HFFc6 (cell line): Measurements from ENCODE around the gene MAPK8IP1. TPM values are rescaled to one million over a fixed set of nuclear protein-coding genes. Genes with fewer than 3 reads are reported as not detected.
A peak's percentile ranks its signal among the peaks of the same experiment; 100 is the strongest.

Experiments used
- DNase-seq: peaks from one replicate; pipeline ENCODE4 v3.0.0-alpha.2; 2018
- H3K27ac Mint-ChIP-seq: 2 replicates; pipeline ENCODE4 v1.8.0; 2020; ENCODE audit warnings: mild to moderate bottlenecking, mixed read lengths
- H3K27me3 Mint-ChIP-seq: 2 replicates; pipeline ENCODE4 v1.8.0; 2021; ENCODE audit warnings: mild to moderate bottlenecking, moderate library complexity, mixed read lengths; ENCODE audit not compliant: insufficient read depth
- H3K36me3 Mint-ChIP-seq: 2 replicates; pipeline ENCODE4 v1.8.0; 2021; ENCODE audit warnings: low read depth, mixed read lengths
- H3K4me1 Mint-ChIP-seq: 2 replicates; pipeline ENCODE4 v1.8.0; 2020; ENCODE audit warnings: low read depth, mixed read lengths
- H3K4me3 Mint-ChIP-seq: 2 replicates; pipeline ENCODE4 v1.8.0; 2020; ENCODE audit warnings: mild to moderate bottlenecking, moderate library complexity, mixed read lengths
- H3K9me3 Mint-ChIP-seq: 2 replicates; pipeline ENCODE4 v1.8.0; 2020; ENCODE audit warnings: mild to moderate bottlenecking, mixed read lengths
- CTCF ChIP-seq: fragments of 200-600 bp; sonication (generic); IDR thresholded peaks from 2 replicates; pipeline ENCODE4 v1.5.0; 2021; ENCODE audit warnings: antibody characterized with exemption, mild to moderate bottlenecking
- total RNA-seq, 6 experiments: library from RNA; stranded (reverse); fragmentation: NEBNext Ultra II Directional; extraction: Animal tissue kit (Norgen Biotek cat#: 25700); gene quantifications; 2 replicates in 1 of 6; 3 replicates in 5 of 6; pipeline ENCODE4 v1.2.3, GENCODE V29; 2021

MAPK8IP1 gene
- total RNA-seq, 6 experiments from 2014 or later = 7.4 to 10.0 (median 8.7) TPM

DNA sequence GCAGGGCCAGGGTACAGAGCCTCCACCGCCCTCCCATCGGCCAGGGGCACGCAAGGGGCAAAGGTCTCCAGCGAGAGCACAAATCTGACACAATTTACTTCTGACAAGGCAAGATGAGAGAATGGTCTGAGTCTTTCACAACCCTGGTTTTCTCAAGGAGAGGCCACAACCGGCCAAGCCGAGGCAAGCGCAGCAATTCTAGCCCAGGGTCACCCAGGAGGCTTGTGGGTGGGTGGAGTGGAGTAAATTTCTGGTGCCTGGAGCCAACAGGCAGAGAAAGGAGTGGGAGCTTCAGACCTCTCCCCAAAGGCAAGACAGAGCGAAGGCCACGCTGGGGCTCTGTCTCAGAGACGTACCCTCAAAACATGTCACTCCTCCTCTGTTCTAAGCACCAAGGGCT lies 46.3 kb downstream of the MAPK8IP1 start:
- Mint-ChIP-seq H3K9me3 (no peaks in the 10 kb centered on the region), H3K27ac (no peak overlapping the region), H3K27me3 (peaks cover 5% of the 10 kb centered on the region; the same call in 1 of the 2 replicates), H3K4me3 (no peak overlapping the region), H3K4me1 (peaks cover 15% of the 10 kb centered on the region), H3K36me3 (peaks cover 10% of the 10 kb centered on the region)
- DNase-seq = no peak
- TF ChIP-seq CTCF = no peak

DNA sequence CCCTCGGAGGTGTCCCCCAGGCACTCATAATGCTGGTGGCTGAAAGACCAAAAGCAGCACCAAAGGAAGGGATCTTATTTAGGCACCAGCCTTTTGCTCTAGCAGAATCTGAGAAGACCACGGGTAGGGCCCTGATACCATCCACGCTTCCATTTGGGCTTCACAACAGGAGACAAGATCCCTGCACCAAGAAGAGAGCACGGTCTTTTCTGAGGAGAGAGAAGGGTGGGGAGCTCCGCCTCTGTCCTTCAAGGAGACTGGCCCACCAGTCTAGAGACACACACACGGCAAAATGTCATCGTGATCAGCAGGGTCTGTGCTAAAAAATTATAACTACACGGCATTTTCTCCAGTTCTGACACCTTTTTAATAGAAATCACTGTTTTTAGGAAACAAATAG lies 46.8 kb downstream of the MAPK8IP1 start:
- no peak overlapping the region for H3K27ac Mint-ChIP-seq
- H3K4me1 Mint-ChIP-seq = peaks cover 15% of the 10 kb centered on the region
- H3K27me3 Mint-ChIP-seq = peaks cover 3% of the 10 kb centered on the region; the same call in 1 of the 2 replicates
- no peak for DNase-seq
- no peaks in the 10 kb centered on the region for H3K9me3 Mint-ChIP-seq
- TF ChIP-seq CTCF = no peak
- H3K36me3 Mint-ChIP-seq = peaks cover 10% of the 10 kb centered on the region
- no peak overlapping the region for H3K4me3 Mint-ChIP-seq

- Mint-ChIP-seq H3K36me3 (peaks cover 10% of the 10 kb centered on the region), H3K27ac (no peak overlapping the region), H3K4me1 (peaks cover 15% of the 10 kb centered on the region), H3K4me3 (no peak overlapping the region), H3K27me3 (no peaks in the 10 kb centered on the region; the same call in 1 of the 2 replicates), H3K9me3 (no peaks in the 10 kb centered on the region)
- DNase-seq = peak; percentile 35
- no peak for TF ChIP-seq CTCF
Measured at GRCh38 chr11:45933131-45933831, 47.8 kb downstream of the MAPK8IP1 start.

DNA sequence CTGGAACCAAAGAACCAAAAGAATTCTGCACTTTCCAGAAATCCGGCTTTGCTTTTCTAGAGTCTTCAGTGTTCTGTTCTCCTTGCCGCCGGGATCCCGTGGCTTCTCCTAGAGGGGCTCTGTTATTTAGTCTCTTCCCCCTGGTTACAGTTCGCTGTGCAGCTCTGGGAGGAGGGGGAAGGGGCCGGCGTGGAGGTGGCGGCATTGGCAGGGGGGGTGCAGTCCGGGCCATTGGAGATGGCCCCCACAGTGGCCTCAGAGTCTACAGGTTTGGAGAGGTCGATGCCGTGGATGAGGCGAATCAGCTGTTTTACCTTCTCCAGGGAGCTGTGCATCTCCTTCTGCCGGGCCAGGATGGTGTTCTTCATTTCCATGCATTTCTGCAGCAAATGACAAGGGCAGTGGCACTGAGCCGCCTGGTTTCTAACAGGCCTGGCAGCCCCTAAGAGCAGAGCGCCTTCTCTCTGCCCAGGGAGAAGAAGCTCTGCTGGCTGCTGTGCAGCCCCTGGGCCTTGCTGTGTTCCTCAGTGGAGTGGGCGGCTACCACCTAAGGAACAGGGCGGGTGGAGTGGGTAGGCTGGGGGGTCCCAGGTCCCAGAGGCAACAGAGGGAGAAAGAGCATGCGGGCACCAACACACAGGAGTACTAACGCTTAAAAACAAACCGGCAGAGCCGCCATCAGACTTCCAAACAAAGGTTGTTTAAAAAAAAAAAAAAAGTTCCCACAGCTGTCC lies 48.6 kb downstream of the MAPK8IP1 start:
- Mint-ChIP-seq H3K36me3 (peaks cover 10% of the 10 kb centered on the region), H3K9me3 (no peaks in the 10 kb centered on the region), H3K4me3 (no peak overlapping the region), H3K27me3 (no peaks in the 10 kb centered on the region; the same call in 1 of the 2 replicates), H3K27ac (no peak overlapping the region), H3K4me1 (peaks cover 15% of the 10 kb centered on the region)
- DNase-seq = no peak
- TF ChIP-seq CTCF = no peak

DNA sequence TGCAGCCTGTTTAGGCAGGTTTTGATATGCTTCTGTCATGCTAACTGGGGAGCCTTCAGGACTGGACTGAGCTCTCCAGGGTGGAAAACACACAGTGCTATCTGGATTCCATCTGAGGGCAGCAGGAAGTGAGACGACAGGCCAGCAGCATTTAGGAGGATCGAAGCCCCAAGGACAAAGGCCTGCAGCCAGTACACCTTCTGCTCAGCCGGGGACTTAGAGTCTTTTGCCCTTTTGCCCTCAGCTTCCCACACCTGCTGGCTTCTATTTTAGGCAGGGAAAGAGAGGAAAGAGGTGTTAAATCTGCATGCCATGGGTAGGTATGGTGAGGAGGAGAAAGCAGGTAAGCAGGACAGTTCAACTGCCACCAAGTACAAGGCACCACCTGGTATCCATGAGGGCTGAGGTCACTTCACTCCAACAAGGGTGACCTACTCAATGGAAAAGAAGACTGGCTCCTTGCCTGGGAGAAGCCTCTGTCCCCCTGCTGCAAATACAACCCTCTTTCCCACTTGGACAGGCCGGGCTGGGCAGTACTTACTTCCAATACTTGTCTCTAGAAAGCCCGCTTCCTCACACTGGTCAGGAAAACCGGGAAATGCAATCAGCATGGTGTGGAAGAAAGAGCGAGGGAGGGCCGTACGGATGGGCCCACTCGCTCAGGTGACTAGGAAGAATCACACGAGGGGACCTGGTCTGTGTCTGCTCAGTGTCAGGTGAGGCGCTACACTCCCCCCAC lies 49.3 kb downstream of the MAPK8IP1 start:
- peaks cover 10% of the 10 kb centered on the region for H3K36me3 Mint-ChIP-seq
- DNase-seq = no peak
- no peak for TF ChIP-seq CTCF
- no peaks in the 10 kb centered on the region for H3K9me3 Mint-ChIP-seq
- H3K4me3 Mint-ChIP-seq = no peak overlapping the region
- H3K27ac Mint-ChIP-seq = no peak overlapping the region
- peaks cover 12% of the 10 kb centered on the region for H3K4me1 Mint-ChIP-seq
- H3K27me3 Mint-ChIP-seq = no peaks in the 10 kb centered on the region; the same call in 1 of the 2 replicates
